HFFc6 (cell line): ENCODE data around the gene DUSP14. TPM values are rescaled to one million over a fixed set of nuclear protein-coding genes. Genes with fewer than 3 reads are reported as not detected.

ENCODE experiments used
- DNase-seq: peaks from one replicate; pipeline ENCODE4 v3.0.0-alpha.2; 2018
- H3K27ac Mint-ChIP-seq: 2 replicates; pipeline ENCODE4 v1.8.0; 2020; ENCODE audit warnings: mild to moderate bottlenecking, mixed read lengths
- H3K27me3 Mint-ChIP-seq: 2 replicates; pipeline ENCODE4 v1.8.0; 2021; ENCODE audit warnings: mild to moderate bottlenecking, moderate library complexity, mixed read lengths; ENCODE audit not compliant: insufficient read depth
- H3K36me3 Mint-ChIP-seq: 2 replicates; pipeline ENCODE4 v1.8.0; 2021; ENCODE audit warnings: low read depth, mixed read lengths
- H3K4me1 Mint-ChIP-seq: 2 replicates; pipeline ENCODE4 v1.8.0; 2020; ENCODE audit warnings: low read depth, mixed read lengths
- H3K4me3 Mint-ChIP-seq: 2 replicates; pipeline ENCODE4 v1.8.0; 2020; ENCODE audit warnings: mild to moderate bottlenecking, moderate library complexity, mixed read lengths
- H3K9me3 Mint-ChIP-seq: 2 replicates; pipeline ENCODE4 v1.8.0; 2020; ENCODE audit warnings: mild to moderate bottlenecking, mixed read lengths
- CTCF ChIP-seq: fragments of 200-600 bp; sonication (generic); IDR thresholded peaks from 2 replicates; pipeline ENCODE4 v1.5.0; 2021; ENCODE audit warnings: antibody characterized with exemption, mild to moderate bottlenecking
- total RNA-seq, 6 experiments: library from RNA; stranded (reverse); fragmentation: NEBNext Ultra II Directional; extraction: Animal tissue kit (Norgen Biotek cat#: 25700); gene quantifications; 2 replicates in 1 of 6; 3 replicates in 5 of 6; pipeline ENCODE4 v1.2.3, GENCODE V29; 2021

Gene DUSP14
- total RNA-seq, 6 experiments from 2014 or later: 80.7 to 114 (median 97.4) TPM

GRCh38 chr17:37478187-37478586, 11.5 kb upstream of the DUSP14 start:
- DNase-seq: peak; percentile 48
- Mint-ChIP-seq H3K27ac (peak overlapping the region; percentile 69), H3K27me3 (no peaks in the 10 kb centered on the region; the same call in 1 of the 2 replicates), H3K4me1 (peaks cover 37% of the 10 kb centered on the region), H3K9me3 (no peaks in the 10 kb centered on the region), H3K4me3 (no peak overlapping the region), H3K36me3 (peaks cover 26% of the 10 kb centered on the region)
- TF ChIP-seq CTCF: no peak

GRCh38 chr17:37479025-37479424, 10.7 kb upstream of the DUSP14 start:
- no peaks in the 10 kb centered on the region; the same call in 1 of the 2 replicates for H3K27me3 Mint-ChIP-seq
- H3K27ac Mint-ChIP-seq: peak overlapping the region; percentile 58
- DNase-seq: no peak

GRCh38 chr17:37480427-37480826, 9.3 kb upstream of the DUSP14 start:
- H3K36me3 Mint-ChIP-seq: peaks cover 19% of the 10 kb centered on the region
- H3K27me3 Mint-ChIP-seq: no peaks in the 10 kb centered on the region; the same call in 1 of the 2 replicates
- DNase-seq: no peak
- H3K27ac Mint-ChIP-seq: no peak overlapping the region
- no peaks in the 10 kb centered on the region for H3K9me3 Mint-ChIP-seq
- H3K4me1 Mint-ChIP-seq: peaks cover 46% of the 10 kb centered on the region
- no peak overlapping the region for H3K4me3 Mint-ChIP-seq
- no peak for TF ChIP-seq CTCF

More at GRCh38 chr17:37479025-37479424, 10.7 kb upstream of the DUSP14 start:
- Mint-ChIP-seq H3K9me3 (no peaks in the 10 kb centered on the region), H3K4me1 (peaks cover 45% of the 10 kb centered on the region), H3K36me3 (peaks cover 19% of the 10 kb centered on the region), H3K4me3 (no peak overlapping the region)
- TF ChIP-seq CTCF: no peak

GRCh38 chr17:37481001-37481665, 8.6 kb upstream of the DUSP14 start:
- H3K27ac Mint-ChIP-seq: peak overlapping the region; percentile 9; the same call in 1 of the 2 replicates
- DNase-seq: no peak
- H3K4me1 Mint-ChIP-seq: peaks cover 45% of the 10 kb centered on the region
- no peak overlapping the region for H3K4me3 Mint-ChIP-seq
- H3K27me3 Mint-ChIP-seq: no peaks in the 10 kb centered on the region; the same call in 1 of the 2 replicates
- TF ChIP-seq CTCF: no peak
- peaks cover 19% of the 10 kb centered on the region for H3K36me3 Mint-ChIP-seq
- H3K9me3 Mint-ChIP-seq: no peaks in the 10 kb centered on the region

GRCh38 chr17:37483311-37484039, 6.2 kb upstream of the DUSP14 start:
- TF ChIP-seq CTCF: no peak
- DNase-seq: peak; percentile 89
- H3K9me3 Mint-ChIP-seq: no peaks in the 10 kb centered on the region
- peaks cover 50% of the 10 kb centered on the region for H3K4me1 Mint-ChIP-seq
- peak overlapping the region; percentile 0; the same call in 1 of the 2 replicates for H3K4me3 Mint-ChIP-seq
- H3K27ac Mint-ChIP-seq: peak overlapping the region; percentile 94
- H3K27me3 Mint-ChIP-seq: no peaks in the 10 kb centered on the region; the same call in 1 of the 2 replicates
- peaks cover 14% of the 10 kb centered on the region for H3K36me3 Mint-ChIP-seq
